PC-3 (cell line): ENCODE results near the gene TRIM33. TPM values are rescaled to one million over a fixed set of nuclear protein-coding genes. Genes with fewer than 3 reads are reported as not detected.

ENCODE experiments used
- ATAC-seq: fragments of 200-7000 bp; cut with Tn5 transposase; 2 replicates; pipeline ENCODE4 v1.9.1; 2020; ENCODE audit warnings: mild to moderate bottlenecking, moderate library complexity
- BruUV-seq: library from RNA; stranded (reverse); fragments of 400-500 nt; replicated peaks from 2 replicates; lab custom pipeline; 2021; lab: Mats Ljungman, UMichigan
- CTCF ChIA-PET: fragments of 300-600 bp; sonication (Branson Sonifier 250); formaldehyde crosslinking; loops from one replicate; lab custom pipeline; 2022; ENCODE audit warnings: antibody characterized with exemption; lab: Charles Lee
- POLR2A ChIA-PET: fragments of 300-600 bp; sonication (Branson Sonifier 250); formaldehyde crosslinking; loops from one replicate; lab custom pipeline; 2022; ENCODE audit warnings: antibody characterized with exemption; ENCODE audit not compliant: unreplicated experiment; lab: Charles Lee
- DNase-seq: peaks from one replicate; pipeline ENCODE4 v3.0.0-alpha.2; 2015
- H2AFZ ChIP-seq: fragments of 300-600 bp; sonication (generic); 2 replicates; pipeline ENCODE4 v1.6.0; 2016; ENCODE audit warnings: antibody characterized with exemption, low read length
- H3F3A ChIP-seq: fragments of 300-600 bp; sonication (generic); one replicate; pipeline ENCODE4 v1.6.0; 2017; ENCODE audit warnings: antibody characterized with exemption, low read length, control low read depth, mild to moderate bottlenecking; ENCODE audit not compliant: unreplicated experiment
- H3K27ac ChIP-seq: fragments of 300-600 bp; sonication (generic); 2 replicates; pipeline ENCODE4 v1.5.1; 2016; ENCODE audit warnings: mild to moderate bottlenecking, low read length
- H3K27me3 ChIP-seq: fragments of 300-600 bp; sonication (generic); 2 replicates; pipeline ENCODE4 v1.6.1; 2016; ENCODE audit warnings: low read length, mixed read lengths
- H3K36me3 ChIP-seq: fragments of 300-600 bp; sonication (generic); 2 replicates; pipeline ENCODE4 v1.6.1; 2016; ENCODE audit warnings: low read depth, mixed run types, low read length, mixed read lengths
- H3K4me1 ChIP-seq: fragments of 300-600 bp; sonication (generic); 2 replicates; pipeline ENCODE4 v1.5.1; 2016; ENCODE audit warnings: low read length; ENCODE audit not compliant: insufficient read depth
- H3K4me2 ChIP-seq: fragments of 300-600 bp; sonication (generic); 2 replicates; pipeline ENCODE4 v1.6.0; 2016; ENCODE audit warnings: low read length
- H3K4me3 ChIP-seq: fragments of 300-600 bp; sonication (generic); 2 replicates; pipeline ENCODE4 v1.5.1; 2016; ENCODE audit warnings: mild to moderate bottlenecking, low read length, mixed read lengths
- H3K79me2 ChIP-seq: fragments of 300-600 bp; sonication (generic); 2 replicates; pipeline ENCODE4 v1.6.1; 2017; ENCODE audit warnings: low read length, mixed read lengths
- H3K9ac ChIP-seq: fragments of 300-600 bp; sonication (generic); 2 replicates; pipeline ENCODE4 v1.6.0; 2016; ENCODE audit warnings: mild to moderate bottlenecking, low read length
- H3K9me2 ChIP-seq: fragments of 300-600 bp; sonication (generic); replicated peaks from 2 replicates; pipeline ENCODE4 v1.6.1; 2016; ENCODE audit warnings: mixed run types, low read length, mixed read lengths
- H3K9me3 ChIP-seq: fragments of 300-600 bp; sonication (generic); 2 replicates; pipeline ENCODE4 v1.6.1; 2016; ENCODE audit warnings: low read length, mixed read lengths
- H4K20me1 ChIP-seq: fragments of 300-600 bp; sonication (generic); 2 replicates; pipeline ENCODE4 v1.6.1; 2016; ENCODE audit warnings: low read length, mixed read lengths
- CTCF ChIP-seq: fragments of 300-600 bp; sonication (generic); conservative IDR thresholded peaks from 2 replicates; pipeline ENCODE4 v1.5.1; 2017; ENCODE audit warnings: antibody characterized with exemption, low read depth, mild to moderate bottlenecking, low read length
- EZH2 ChIP-seq: fragments of 300-600 bp; sonication (generic); IDR thresholded peaks from one replicate; pipeline ENCODE4 v1.6.1; 2017; ENCODE audit warnings: antibody characterized with exemption, mild to moderate bottlenecking, low read length; ENCODE audit not compliant: unreplicated experiment
- EZH2phosphoT487 ChIP-seq: fragments of 300-600 bp; sonication (generic); IDR thresholded peaks from 2 replicates; pipeline ENCODE4 v1.6.1; 2018; ENCODE audit warnings: mild to moderate bottlenecking, antibody characterized with exemption, low read length, borderline replicate concordance
- intact Hi-C: fragments of 100-400 bp; cut with micrococcal nuclease; formaldehyde crosslinking; loops from 2 replicates; pipeline ENCODE4 v1.9.0; 2023
- total RNA-seq: library from RNA; depleted of rRNA; stranded (reverse); fragments of >200 nt; gene quantifications from 2 replicates; pipeline ENCODE4 v1.2.3, GENCODE V29; 2014

TRIM33 gene
- total RNA-seq, 1 experiment from 2014 or later, result 36.7 TPM

- ChIA-PET POLR2A (no interaction called here), CTCF (no interaction called here)
- DNase-seq, result no peak
- Histone ChIP-seq H3K27ac (no peak overlapping the region), H3K36me3 (no peaks in the 10 kb centered on the region), H3K4me3 (peak overlapping the region; percentile 90; the same call in 1 of the 2 replicates), H3K9me2 (no peaks in the 10 kb centered on the region), H3F3A (no peaks in the 10 kb centered on the region), H3K9ac (no peak overlapping the region), H2AFZ (no peak overlapping the region), H3K27me3 (no peaks in the 10 kb centered on the region), H3K9me3 (0 out of 2 replicates have a peak, but pooled peaks cover 4% of the 10 kb centered on the region), H3K4me1 (peaks cover 18% of the 10 kb centered on the region), H3K79me2 (peaks cover 38% of the 10 kb centered on the region), H3K4me2 (peak overlapping the region; percentile 95), H4K20me1 (peaks cover 26% of the 10 kb centered on the region)
- intact Hi-C loops, result no loop called here
- no TSS peak for BruUV-seq
- no peak for ATAC-seq
- TF ChIP-seq EZH2 (no peak), EZH2phosphoT487 (no peak), CTCF (no peak)
These were observed 1.7 kb upstream of the TRIM33 start for GRCh38 chr1:114512595-114513280.

- no TSS peak for BruUV-seq
- peak overlapping the region; percentile 86 for H3K9ac ChIP-seq
These were observed 550 bp downstream of the TRIM33 start for GRCh38 chr1:114510274-114511031.

More at GRCh38 chr1:114510274-114511031, 550 bp downstream of the TRIM33 start:
- Histone ChIP-seq H3K79me2 (peaks cover 61% of the 10 kb centered on the region), H3K4me2 (peak overlapping the region; percentile 88), H3K4me3 (peak overlapping the region; percentile 90), H3K27me3 (no peaks in the 10 kb centered on the region), H2AFZ (peak overlapping the region; percentile 50), H3K27ac (no peak overlapping the region), H3K9me2 (no peaks in the 10 kb centered on the region), H3K36me3 (peaks cover 3% of the 10 kb centered on the region; the same call in 1 of the 2 replicates), H4K20me1 (peaks cover 26% of the 10 kb centered on the region), H3K9me3 (no peaks in the 10 kb centered on the region), H3K4me1 (peaks cover 21% of the 10 kb centered on the region), H3F3A (no peaks in the 10 kb centered on the region)
- intact Hi-C loops, result loop anchor here (2.0 kb wide), 1 partner anchor 164 kb away; no protein-coding TSS in a partner anchor
- TF ChIP-seq EZH2phosphoT487, result no peak
- no peak for TF ChIP-seq CTCF
- TF ChIP-seq EZH2, result no peak
- ATAC-seq (peak; percentile 64), DNase-seq (no peak)
- ChIA-PET CTCF (no interaction called here), POLR2A (interaction anchor here (0.8 to 0.9 kb wide), 2 partner anchors 536 to 580 kb away, joined by 3 to 7 read pairs; no protein-coding TSS in a partner anchor)
